Fibroblast of lung (primary cell): Measurements from ENCODE around the gene GPR27. TPM values are rescaled to one million over a fixed set of nuclear protein-coding genes. Genes with fewer than 3 reads are reported as not detected.

Source experiments
- DNase-seq, 2 donors: peaks; one replicate each; pipeline versions ENCODE4 v3.0.0 to v3.0.0-alpha.2; 2010; ENCODE audit warnings: low read depth in 2 of 2
- H2AFZ ChIP-seq: 2 replicates; pipeline ENCODE4 v1.5.1; 2012; ENCODE audit warnings: low read length, control low read depth, inconsistent platforms
- H3K27ac ChIP-seq: 2 replicates; pipeline ENCODE4 v1.5.1; 2011; ENCODE audit warnings: low read length, control low read depth; ENCODE audit not compliant: insufficient read depth
- H3K27me3 ChIP-seq: 2 replicates; pipeline ENCODE4 v1.5.1; 2011; ENCODE audit warnings: mild to moderate bottlenecking, low read length; ENCODE audit not compliant: control insufficient read depth, insufficient read depth
- H3K36me3 ChIP-seq: 2 replicates; pipeline ENCODE4 v1.5.1; 2011; ENCODE audit warnings: low read length; ENCODE audit not compliant: control insufficient read depth, insufficient read depth
- H3K4me1 ChIP-seq: 2 replicates; pipeline ENCODE4 v1.5.1; 2011; ENCODE audit warnings: low read length; ENCODE audit not compliant: control insufficient read depth, insufficient read depth; ENCODE audit errors: extremely low read depth
- H3K4me2 ChIP-seq: 2 replicates; pipeline ENCODE4 v1.5.1; 2011; ENCODE audit warnings: low read length, control low read depth; ENCODE audit not compliant: insufficient read depth; ENCODE audit errors: extremely low read depth
- H3K4me3 ChIP-seq, 4 experiments: fragments of 200-600 bp in 1 of 4; sonication (generic) in 1 of 4; replicated peaks in 1 of 4; 2 replicates each; pipeline ENCODE4 v1.5.1; 2011 to 2016; ENCODE audit warnings: low read length in 4 of 4, low read depth in 3 of 4, mild to moderate bottlenecking in 3 of 4, control low read depth in 2 of 4, inconsistent platforms in 1 of 4, mixed read lengths in 1 of 4; ENCODE audit not compliant: insufficient read depth in 1 of 4; ENCODE audit errors: control extremely low read depth in 1 of 4
- H3K79me2 ChIP-seq: 2 replicates; pipeline ENCODE4 v1.5.1; 2012; ENCODE audit warnings: mild to moderate bottlenecking, low read length, inconsistent platforms; ENCODE audit not compliant: control insufficient read depth, insufficient read depth
- H3K9ac ChIP-seq: 2 replicates; pipeline ENCODE4 v1.5.1; 2011; ENCODE audit warnings: mild to moderate bottlenecking, low read length, control low read depth; ENCODE audit not compliant: insufficient read depth
- H3K9me3 ChIP-seq: 2 replicates; pipeline ENCODE4 v1.5.1; 2012; ENCODE audit warnings: low read depth, low read length; ENCODE audit not compliant: control insufficient read depth, insufficient read depth
- H4K20me1 ChIP-seq: 2 replicates; pipeline ENCODE4 v1.5.1; 2011; ENCODE audit warnings: low read length; ENCODE audit not compliant: control insufficient read depth, insufficient read depth; ENCODE audit errors: extremely low read depth
- CTCF ChIP-seq, 2 donors: IDR thresholded peaks in 1 of 2; conservative IDR thresholded peaks in 1 of 2; 1 replicate in 1 of 2; 2 replicates in 1 of 2; pipeline ENCODE4 v1.5.1; 2011 to 2012; ENCODE audit warnings: low read length in 2 of 2, control low read depth in 1 of 2, inconsistent platforms in 1 of 2, low read depth in 1 of 2, mild to moderate bottlenecking in 1 of 2
- EZH2 ChIP-seq: IDR thresholded peaks from 2 replicates; pipeline ENCODE4 v1.5.1; 2012; ENCODE audit warnings: low read length, control low read depth, mild to moderate bottlenecking; ENCODE audit errors: missing control alignments
- polyA plus RNA-seq, 2 donors: library from polyadenylated mRNA; depleted of rRNA in 1 of 2; stranded (reverse) in 1 of 2; unstranded in 1 of 2; fragments of >200 nt; gene quantifications; 2 replicates each; pipeline ENCODE4 v1.2.1, GENCODE V29; 2011 to 2012; ENCODE audit warnings: missing spikeins in 1 of 2
- total RNA-seq: library from RNA; depleted of rRNA; stranded (reverse); fragments of >200 nt; gene quantifications from 2 replicates; pipeline ENCODE4 v1.2.1, GENCODE V29; 2014

The GPR27 gene
- total and polyA plus RNA-seq, 2 donors (not counting 1 experiment from before 2014, with no cell fraction given), result not detected

GRCh38 chr3:71803248-71803647, 49.6 kb downstream of the GPR27 start:
- no peaks in the 10 kb centered on the region for H3K36me3 ChIP-seq
- H3K4me2 ChIP-seq, result no peak overlapping the region
- H3K9me3 ChIP-seq, result no peaks in the 10 kb centered on the region
- no peak overlapping the region for H3K27ac ChIP-seq
- H3K4me1 ChIP-seq, result no peaks in the 10 kb centered on the region
- no peak overlapping the region for H3K4me3 ChIP-seq
- peaks cover 6% of the 10 kb centered on the region for H3K27me3 ChIP-seq
- no peak overlapping the region for H3K9ac ChIP-seq
- H4K20me1 ChIP-seq, result no peaks in the 10 kb centered on the region
- no peak for TF ChIP-seq EZH2
- TF ChIP-seq CTCF (conservative IDR thresholded peaks at IDR 0.05 in 1 of 2, IDR thresholded peaks at IDR 0.05 in 1 of 2; ENCODE audit: low read depth in 1 of 2, low read length in 2 of 2), result no peak
- DNase-seq, result no peak
- H2AFZ ChIP-seq, result no peak overlapping the region
- H3K79me2 ChIP-seq, result no peaks in the 10 kb centered on the region

GRCh38 chr3:71805199-71805598, 51.5 kb downstream of the GPR27 start:
- no peak overlapping the region for H3K27ac ChIP-seq
- no peak overlapping the region for H3K9ac ChIP-seq
- H3K4me1 ChIP-seq, result no peaks in the 10 kb centered on the region
- no peak for TF ChIP-seq EZH2
- no peak for TF ChIP-seq CTCF (conservative IDR thresholded peaks at IDR 0.05 in 1 of 2, IDR thresholded peaks at IDR 0.05 in 1 of 2; ENCODE audit: low read depth in 1 of 2, low read length in 2 of 2)
- H4K20me1 ChIP-seq, result no peaks in the 10 kb centered on the region
- H2AFZ ChIP-seq, result no peak overlapping the region
- H3K4me3 ChIP-seq, result no peak overlapping the region
- no peaks in the 10 kb centered on the region for H3K79me2 ChIP-seq
- no peak for DNase-seq
- H3K4me2 ChIP-seq, result no peak overlapping the region
- no peaks in the 10 kb centered on the region for H3K27me3 ChIP-seq
- H3K36me3 ChIP-seq, result no peaks in the 10 kb centered on the region
- no peaks in the 10 kb centered on the region for H3K9me3 ChIP-seq

- H3K27ac ChIP-seq, result no peak overlapping the region
- H3K4me2 ChIP-seq, result no peak overlapping the region
- H4K20me1 ChIP-seq, result no peaks in the 10 kb centered on the region
- no peak overlapping the region for H3K9ac ChIP-seq
- H3K27me3 ChIP-seq, result no peaks in the 10 kb centered on the region
- no peaks in the 10 kb centered on the region for H3K79me2 ChIP-seq
- no peak overlapping the region for H3K4me3 ChIP-seq
- H3K4me1 ChIP-seq, result no peaks in the 10 kb centered on the region
- H2AFZ ChIP-seq, result no peak overlapping the region
- H3K9me3 ChIP-seq, result no peaks in the 10 kb centered on the region
- no peaks in the 10 kb centered on the region for H3K36me3 ChIP-seq
- DNase-seq, result no peak
- TF ChIP-seq CTCF (conservative IDR thresholded peaks at IDR 0.05 in 1 of 2, IDR thresholded peaks at IDR 0.05 in 1 of 2; ENCODE audit: low read depth in 1 of 2, low read length in 2 of 2) (no peak), EZH2 (no peak)
Measured at GRCh38 chr3:71805691-71806090, 52.0 kb downstream of the GPR27 start.

Other genes starting within 250 kb of the GPR27 start
- 85.3 and 101 TPM in 2 replicates for gene FOXP1, start 170.1 kb upstream of the GPR27 start, total RNA-seq
- gene FOXP1, start 170.1 kb upstream of the GPR27 start, polyA plus RNA-seq, result 70.3 and 79.9 TPM in 2 replicates
- gene EIF4E3, start 28.5 kb upstream of the GPR27 start, total RNA-seq, result 1.8 and 2.6 TPM in 2 replicates
- gene EIF4E3, start 28.5 kb upstream of the GPR27 start, polyA plus RNA-seq, result 7.6 and 12.8 TPM in 2 replicates
- not detected in 2 replicates for gene PROK2, start 31.3 kb downstream of the GPR27 start, total RNA-seq
- gene PROK2, start 31.3 kb downstream of the GPR27 start, polyA plus RNA-seq, result not detected in 2 replicates